Cerebellar cortex (tissue), 1 donor: ENCODE results near the gene ASAH2B.

Source experiments
- DNase-seq: peaks from one replicate; pipeline ENCODE4 v3.0.0-alpha.2; 2015; ENCODE audit warnings: low spot score

Gene ASAH2B

GRCh38 chr10:50798297-50798696, 58.6 kb downstream of the ASAH2B start:
- no peak for DNase-seq

GRCh38 chr10:50799595-50799994, 59.9 kb downstream of the ASAH2B start:
- DNase-seq, result no peak

GRCh38 chr10:50805981-50806622, 66.4 kb downstream of the ASAH2B start:
- peak; percentile 23 for DNase-seq

GRCh38 chr10:50807851-50808776, 68.4 kb downstream of the ASAH2B start:
- DNase-seq, result peak; percentile 29
